Adrenal gland (tissue), 12 donors: ENCODE measurements around the gene ENO4. TPM values are rescaled to one million over a fixed set of nuclear protein-coding genes. Genes with fewer than 3 reads are reported as not detected.

Source experiments
- DNase-seq, 7 donors: peaks; one replicate each; pipeline ENCODE4 v3.0.0-alpha.2; 2019 to 2020
- H3K27ac ChIP-seq, 5 donors: fragments of 200-600 bp; sonication (generic) in 4 of 5; 1 replicate in 3 of 5; 2 replicates in 2 of 5; pipeline versions ENCODE4 v1.5.1 to v1.8.0; 2016 to 2020; ENCODE audit warnings: mild to moderate bottlenecking in 1 of 5
- H3K27me3 ChIP-seq: fragments of 200-600 bp; 2 replicates; pipeline ENCODE4 v1.8.0; 2021
- H3K36me3 ChIP-seq, 2 donors: fragments of 200-600 bp; replicated peaks in 1 of 2; 1 replicate in 1 of 2; 2 replicates in 1 of 2; pipeline versions ENCODE4 v1.5.1 to v1.8.0; 2018 to 2022
- H3K4me1 ChIP-seq, 2 donors: fragments of 200-600 bp; replicated peaks in 1 of 2; 1 replicate in 1 of 2; 2 replicates in 1 of 2; pipeline versions ENCODE4 v1.5.1 to v1.8.0; 2018 to 2021
- H3K4me3 ChIP-seq, 4 donors: fragments of 200-600 bp; sonication (generic) in 3 of 4; one replicate each; pipeline ENCODE4 v1.5.1; 2016 to 2018
- H3K9me3 ChIP-seq, 3 donors: fragments of 200-600 bp; sonication (generic) in 1 of 3; replicated peaks in 1 of 3; 1 replicate in 2 of 3; 2 replicates in 1 of 3; pipeline versions ENCODE4 v1.5.1 to v1.8.0; 2016 to 2021
- POLR2A ChIP-seq, 2 donors: fragments of 450-650 bp; IDR thresholded peaks; one replicate each; pipeline ENCODE4 v1.6.1; 2017; ENCODE audit warnings: antibody characterized with exemption in 2 of 2, mild to moderate bottlenecking in 2 of 2, moderate library complexity in 1 of 2
- WGBS, 4 donors: extraction: QIAGEN DNeasy Blood & Tissue Kit in 2 of 4; methylation state at CpG; one replicate each; pipeline versions ENCODE4 v1.1.5 to v1.1.7; 2013 to 2017; 5-methylcytosine and 5-hydroxymethylcytosine counted together
- intact Hi-C, 2 donors: fragments of 100-400 bp; cut with DNase I; formaldehyde crosslinking; loops; one replicate each; pipeline versions ENCODE4 v1.14.1 to v1.15.0; 2022 to 2023
- polyA plus RNA-seq, 3 donors: library from polyadenylated mRNA; stranded (reverse); fragments of 200-250 nt in 2 of 3; fragments of 350-450 nt in 1 of 3; fragmentation: Illumina TruSeq in 1 of 3; extraction: RNeasy Lipid Tissue Mini Kit (QIAGEN cat#74804) in 1 of 3; gene quantifications; one replicate each; pipeline ENCODE4 v1.2.3, GENCODE V29; 2013 to 2014
- total RNA-seq, 9 donors: library from RNA; depleted of rRNA in 4 of 9; stranded (reverse); fragments of >200 nt in 4 of 9; fragments of 120-200 nt in 1 of 9; fragmentation: NEBNext Ultra II Directional in 1 of 9; extraction: Animal tissue kit (Norgen Biotek cat#: 25700) in 1 of 9; gene quantifications; one replicate each; pipeline versions ENCODE4 v1.1.0 to v1.2.4, GENCODE V29; 2013 to 2023
- TF ChIP-seq, protein P1 (sequence below), 6 experiments: fragments of 450-650 bp in 4 of 6; fragments of 200-600 bp in 2 of 6; sonication (generic) in 1 of 6; IDR thresholded peaks; 1 replicate in 5 of 6; 2 replicates in 1 of 6; pipeline versions ENCODE4 v1.5.1 to v1.8.0; 2016 to 2021; ENCODE audit warnings: antibody characterized with exemption in 6 of 6, mild to moderate bottlenecking in 2 of 6, moderate library complexity in 1 of 6
- donor health status: healthy with polysubstance abuse.
- donor health status: Bipolar disorder and iron deficiency.
- donor health status: DM: yes; HTN: yes; CAD: no.
- donor health status: DM: no; HTN: no; CAD: no.
- donor health status: DM: no; HTN: no; CAD: no.
- donor health status: DM: yes; HTN: yes; CAD: no.

Gene ENO4
- total and polyA plus RNA-seq, 12 donors = 0.11 to 6.8 (median 0.42) TPM; not detected in 1

DNA sequence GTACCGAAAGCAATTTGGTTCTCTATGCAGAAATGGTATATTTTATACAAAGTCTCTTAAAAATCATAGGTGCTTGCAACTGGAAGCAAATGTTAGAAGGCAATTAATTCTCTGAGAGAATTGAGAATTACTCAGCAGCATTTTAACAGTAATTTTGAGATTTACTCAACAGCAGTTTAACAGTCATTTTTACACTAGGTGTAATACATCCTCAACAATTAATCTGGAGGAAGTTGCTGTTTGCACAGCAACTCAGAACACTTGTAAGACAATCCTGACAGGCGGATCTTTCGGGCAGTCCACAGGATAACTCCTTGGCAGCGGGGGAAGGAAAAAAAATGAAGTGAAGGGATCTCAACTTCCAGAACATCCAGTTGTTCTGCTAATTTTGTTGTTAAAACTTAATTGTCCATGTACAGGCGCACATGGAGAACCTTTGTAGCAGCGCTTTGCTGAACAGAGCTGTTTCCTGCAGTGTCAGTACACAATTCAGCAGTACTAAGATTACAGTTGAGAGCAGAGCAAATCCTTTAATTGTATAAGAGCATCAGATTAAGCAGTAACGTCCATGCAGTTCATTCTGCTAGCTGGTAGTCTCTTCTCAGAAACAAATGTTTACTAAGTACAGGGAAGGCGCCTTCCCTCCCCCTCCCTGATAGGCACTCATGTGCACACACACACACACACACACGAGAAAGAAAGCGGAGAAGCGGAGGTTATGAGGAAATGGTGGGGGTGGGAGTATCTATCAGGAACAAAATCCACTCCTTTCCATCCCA lies 43.8 kb downstream of the ENO4 start:
- Histone ChIP-seq H3K9me3 (no peaks in the 10 kb centered on the region), H3K36me3 (no peaks in the 10 kb centered on the region), H3K4me1 (peaks cover 5 to 6% of the 10 kb centered on the region in 2 donors), H3K27me3 (no peaks in the 10 kb centered on the region), H3K27ac (no peak overlapping the region), H3K4me3 (no peak overlapping the region)
- TF ChIP-seq POLR2A (IDR thresholded peaks at IDR 0.05) = no peak
- TF ChIP-seq, protein P1, sequence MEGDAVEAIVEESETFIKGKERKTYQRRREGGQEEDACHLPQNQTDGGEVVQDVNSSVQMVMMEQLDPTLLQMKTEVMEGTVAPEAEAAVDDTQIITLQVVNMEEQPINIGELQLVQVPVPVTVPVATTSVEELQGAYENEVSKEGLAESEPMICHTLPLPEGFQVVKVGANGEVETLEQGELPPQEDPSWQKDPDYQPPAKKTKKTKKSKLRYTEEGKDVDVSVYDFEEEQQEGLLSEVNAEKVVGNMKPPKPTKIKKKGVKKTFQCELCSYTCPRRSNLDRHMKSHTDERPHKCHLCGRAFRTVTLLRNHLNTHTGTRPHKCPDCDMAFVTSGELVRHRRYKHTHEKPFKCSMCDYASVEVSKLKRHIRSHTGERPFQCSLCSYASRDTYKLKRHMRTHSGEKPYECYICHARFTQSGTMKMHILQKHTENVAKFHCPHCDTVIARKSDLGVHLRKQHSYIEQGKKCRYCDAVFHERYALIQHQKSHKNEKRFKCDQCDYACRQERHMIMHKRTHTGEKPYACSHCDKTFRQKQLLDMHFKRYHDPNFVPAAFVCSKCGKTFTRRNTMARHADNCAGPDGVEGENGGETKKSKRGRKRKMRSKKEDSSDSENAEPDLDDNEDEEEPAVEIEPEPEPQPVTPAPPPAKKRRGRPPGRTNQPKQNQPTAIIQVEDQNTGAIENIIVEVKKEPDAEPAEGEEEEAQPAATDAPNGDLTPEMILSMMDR (IDR thresholded peaks at IDR 0.05) = no peak
- 65 to 75% (median 71%) methylated on average over 11 of the region's 11 CpGs for WGBS, 4 donors
- intact Hi-C loops = no loop called here
- DNase-seq = no peak

DNA sequence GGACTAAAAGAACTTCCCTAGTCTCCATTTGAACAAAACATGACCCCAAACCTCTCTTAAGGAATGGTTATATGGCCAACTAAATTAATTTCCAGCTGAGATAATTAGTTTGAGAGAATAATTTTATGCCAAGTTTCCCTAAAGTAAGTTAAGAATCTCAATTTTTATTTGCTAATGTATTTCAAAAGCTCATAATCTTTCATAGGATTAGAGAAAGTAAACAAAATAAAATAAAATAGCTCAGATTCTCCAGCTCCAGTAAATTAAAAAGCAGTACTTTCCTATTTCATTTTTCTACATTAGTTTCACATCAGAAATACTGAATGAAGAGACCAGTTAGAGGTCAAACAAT lies 44.4 kb downstream of the ENO4 start:
- intact Hi-C loops = no loop called here
- Histone ChIP-seq H3K36me3 (no peaks in the 10 kb centered on the region), H3K27ac (no peak overlapping the region)

DNA sequence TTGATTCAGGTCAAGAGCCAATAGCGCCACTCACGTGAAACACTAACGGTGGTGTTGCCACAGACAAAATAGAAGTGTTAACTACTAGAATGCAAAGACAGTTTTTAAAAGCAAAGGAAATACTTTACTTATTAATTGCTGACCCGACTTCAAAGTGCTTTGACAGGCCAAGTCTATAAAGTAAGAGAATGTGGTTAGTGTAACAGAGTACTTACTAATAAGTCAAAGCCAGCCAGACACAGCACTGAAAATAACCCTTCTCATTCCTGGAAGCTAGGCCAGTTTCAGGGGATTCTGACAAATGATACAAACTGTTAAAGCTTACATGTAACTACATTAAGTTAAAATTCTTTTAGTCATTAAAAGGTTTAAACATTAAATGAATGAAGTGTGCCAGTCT lies 50.3 kb downstream of the ENO4 start:
- intact Hi-C loops = no loop called here
- 84 to 94% (median 90%) methylated on average over 4 of the region's 4 CpGs for WGBS, 4 donors
- DNase-seq = no peak
- Histone ChIP-seq H3K27me3 (no peaks in the 10 kb centered on the region), H3K4me1 (no peaks in the 10 kb centered on the region), H3K36me3 (no peaks in the 10 kb centered on the region), H3K4me3 (no peak overlapping the region), H3K27ac (no peak overlapping the region), H3K9me3 (no peaks in the 10 kb centered on the region)
- TF ChIP-seq POLR2A (IDR thresholded peaks at IDR 0.05) = no peak
- TF ChIP-seq, protein P1 (IDR thresholded peaks at IDR 0.05) = no peak

More for the DNA sequence above, 44.4 kb downstream of the ENO4 start:
- Histone ChIP-seq H3K27me3 (no peaks in the 10 kb centered on the region), H3K9me3 (no peaks in the 10 kb centered on the region), H3K4me1 (peaks cover 0 to under 1% of the 10 kb centered on the region in 2 donors), H3K4me3 (no peak overlapping the region)
- DNase-seq = no peak
- TF ChIP-seq, protein P1 (IDR thresholded peaks at IDR 0.05) = no peak

DNA sequence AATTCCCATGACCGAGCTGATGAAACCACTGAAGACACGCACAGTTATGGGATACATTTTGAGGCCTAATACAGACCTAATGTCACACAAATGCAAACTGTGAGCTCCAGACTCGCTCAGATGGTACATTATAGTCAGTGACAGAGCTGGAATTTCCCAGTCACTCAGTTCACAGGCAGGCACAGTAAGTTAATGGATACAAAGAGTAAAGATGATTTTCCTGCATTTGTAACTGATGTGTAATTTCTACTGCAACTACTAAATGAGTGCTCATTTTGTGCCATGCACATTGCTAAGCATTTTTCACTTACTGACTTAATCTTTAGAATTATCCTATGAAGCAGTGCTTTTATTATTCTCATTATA lies 56.5 kb downstream of the ENO4 start:
- H3K9me3 ChIP-seq = no peaks in the 10 kb centered on the region
- H3K27ac ChIP-seq = no peak overlapping the region
- 95 to 98% (median 96%) methylated on average over 3 of the region's 3 CpGs for WGBS, 4 donors
- H3K36me3 ChIP-seq = peaks cover 0 to 5% of the 10 kb centered on the region in 2 donors
- intact Hi-C loops = no loop called here
- no peaks in the 10 kb centered on the region for H3K27me3 ChIP-seq
- no peak for TF ChIP-seq POLR2A (IDR thresholded peaks at IDR 0.05)
- TF ChIP-seq, protein P1 (IDR thresholded peaks at IDR 0.05) = no peak
- no peak for DNase-seq
- H3K4me3 ChIP-seq = no peak overlapping the region
- H3K4me1 ChIP-seq = no peaks in the 10 kb centered on the region
